Uterus (tissue), 2 donors: ENCODE measurements around the gene ALPI.

Experiments
- POLR2A ChIP-seq, 2 donors: fragments of 450-650 bp; IDR thresholded peaks; one replicate each; pipeline ENCODE4 v1.6.1; 2016; ENCODE audit warnings: antibody characterized with exemption in 2 of 2, mild to moderate bottlenecking in 1 of 2, moderate library complexity in 1 of 2
- TF ChIP-seq, protein P1 (sequence below), 4 experiments: fragments of 200-600 bp in 2 of 4; fragments of 450-650 bp in 2 of 4; sonication (generic) in 2 of 4; IDR thresholded peaks; one replicate each; pipeline ENCODE4 v1.5.1; 2016 to 2019; ENCODE audit warnings: antibody characterized with exemption in 4 of 4, mild to moderate bottlenecking in 2 of 4, moderate library complexity in 1 of 4

DNA sequence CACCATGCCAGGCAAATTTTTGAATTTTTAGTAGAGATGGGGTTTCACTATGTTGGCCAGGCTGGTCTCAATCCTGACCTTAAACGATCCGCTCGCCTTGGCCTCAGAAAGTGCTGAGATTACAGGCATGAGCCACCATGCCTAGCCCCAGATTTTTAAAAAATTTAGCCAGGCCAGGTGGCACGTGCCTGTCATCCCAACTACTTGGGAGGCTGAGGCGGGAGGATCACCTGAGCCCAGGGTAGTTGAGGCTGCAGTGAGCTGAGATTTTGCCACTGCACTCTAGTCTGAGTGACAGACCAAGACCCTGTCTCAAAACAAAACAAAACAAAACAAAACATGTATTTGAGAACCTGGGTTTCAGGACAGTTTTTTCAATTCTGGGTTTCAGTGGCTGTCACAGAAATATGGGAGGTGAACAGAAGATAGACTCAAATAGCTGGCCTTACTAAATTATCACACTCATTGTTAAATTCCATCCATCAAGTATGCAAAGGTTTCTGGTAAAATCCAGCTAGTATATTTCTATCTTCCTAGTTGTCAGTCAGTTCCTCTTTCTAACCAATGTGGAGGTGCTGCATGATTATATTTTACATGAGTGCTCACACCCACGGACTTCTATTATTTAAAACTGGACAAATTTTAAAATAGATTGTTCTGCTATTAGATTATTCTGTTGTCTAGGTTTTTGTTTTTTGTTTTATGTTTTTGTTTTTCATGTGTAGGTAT, 43.9 kb upstream of the ALPI start:
- TF ChIP-seq, protein P1, sequence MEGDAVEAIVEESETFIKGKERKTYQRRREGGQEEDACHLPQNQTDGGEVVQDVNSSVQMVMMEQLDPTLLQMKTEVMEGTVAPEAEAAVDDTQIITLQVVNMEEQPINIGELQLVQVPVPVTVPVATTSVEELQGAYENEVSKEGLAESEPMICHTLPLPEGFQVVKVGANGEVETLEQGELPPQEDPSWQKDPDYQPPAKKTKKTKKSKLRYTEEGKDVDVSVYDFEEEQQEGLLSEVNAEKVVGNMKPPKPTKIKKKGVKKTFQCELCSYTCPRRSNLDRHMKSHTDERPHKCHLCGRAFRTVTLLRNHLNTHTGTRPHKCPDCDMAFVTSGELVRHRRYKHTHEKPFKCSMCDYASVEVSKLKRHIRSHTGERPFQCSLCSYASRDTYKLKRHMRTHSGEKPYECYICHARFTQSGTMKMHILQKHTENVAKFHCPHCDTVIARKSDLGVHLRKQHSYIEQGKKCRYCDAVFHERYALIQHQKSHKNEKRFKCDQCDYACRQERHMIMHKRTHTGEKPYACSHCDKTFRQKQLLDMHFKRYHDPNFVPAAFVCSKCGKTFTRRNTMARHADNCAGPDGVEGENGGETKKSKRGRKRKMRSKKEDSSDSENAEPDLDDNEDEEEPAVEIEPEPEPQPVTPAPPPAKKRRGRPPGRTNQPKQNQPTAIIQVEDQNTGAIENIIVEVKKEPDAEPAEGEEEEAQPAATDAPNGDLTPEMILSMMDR (IDR thresholded peaks at IDR 0.05), result no peak
- no peak for TF ChIP-seq POLR2A (IDR thresholded peaks at IDR 0.05)
